ENCODE data around the gene USHBP1. TPM values are rescaled to one million over a fixed set of nuclear protein-coding genes. Genes with fewer than 3 reads are reported as not detected.

The USHBP1 gene
- total and polyA plus RNA-seq, 2 of the 13 experiments (the other 11 are each of a cell fraction or from before 2014, with no cell fraction given), result 0.15 to 1.5 TPM

DNA sequence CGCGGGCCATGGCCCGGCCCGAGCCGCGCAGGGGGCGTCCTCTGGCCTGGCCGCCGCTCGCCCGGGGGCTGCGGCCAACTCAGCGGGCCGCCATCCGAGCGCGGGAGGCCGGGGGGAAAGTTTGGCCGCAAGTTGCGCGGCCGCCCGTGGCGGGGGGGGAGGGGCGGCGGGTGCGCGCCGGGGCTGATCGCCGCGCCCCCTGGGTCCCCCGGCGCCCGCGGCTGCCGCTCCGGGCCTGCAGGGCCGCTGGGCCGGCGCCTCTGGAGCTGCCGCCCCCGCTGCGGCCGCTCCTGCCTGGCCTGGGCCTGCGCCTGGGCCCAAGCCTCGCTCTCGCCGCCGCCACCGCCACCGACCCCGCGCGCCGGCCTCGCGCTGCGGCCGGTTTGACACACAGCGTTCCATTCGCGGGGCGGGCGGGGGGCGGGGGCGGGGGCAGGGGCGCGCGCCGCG lies 19.0 kb downstream of the USHBP1 start, which contains the start of gene NR2F6:
NR2F6 (minus strand) TSS at position 385 of the 450 bp plus-strand sequence. CDS start 699 bp downstream, outside the sequence.
- FAIRE-seq (no peak), ATAC-seq (no peak), DNase-seq (ENCODE audit: low spot score) (no peak)
- peak within 1 kb of the TSS; percentile 99 for H3K4me2 ChIP-seq (ENCODE audit: low read depth, low read length)
- in situ Hi-C loops (cut with HindIII; ENCODE audit: extremely low pct_ligation_motif_present, low pct_unique_long_range_greater_than_20kb), result no loop called here
- H4K20me1 ChIP-seq (ENCODE audit: insufficient read depth, low read length), result peaks cover 19% of the 10 kb centered on the region; the same call in 1 of the 2 replicates
- no peaks in the 10 kb centered on the region for H3K27me3 ChIP-seq (ENCODE audit: control insufficient read depth in 1 of 2, insufficient read depth in 2 of 2, low read length in 2 of 2)
- BruUV-seq (replicated peaks), result no TSS peak
- ChIA-PET POLR2A (interaction anchor here (1.9 to 5.0 kb wide), 4 partner anchors 10 to 30 kb away, joined by 16 to 52 read pairs (median 20); partner anchors contain the start of genes BABAM1, OCEL1 and USE1), CTCF (ENCODE audit: low intra/inter-chr PET ratio, low total read pairs) (no interaction called here)
- no peak within 1 kb of the TSS for H2AFZ ChIP-seq (ENCODE audit: low read length)
- H3K9ac ChIP-seq (ENCODE audit: insufficient read depth, low read depth, low read length), result peak within 1 kb of the TSS; percentile 90
- H3K4me3 ChIP-seq (replicated peaks in 1 of 3; ENCODE audit: insufficient read depth in 1 of 3, low read depth in 2 of 3, low read length in 3 of 3), result peak within 1 kb of the TSS; percentile 87 to 92 (median 89)
- WGBS (ENCODE audit: low lambda C conversion rate), result no CpG with 5 or more reads among the region's 72 CpGs
- no peaks in the 10 kb centered on the region for H3K36me3 ChIP-seq (replicated peaks in 1 of 2; ENCODE audit: control insufficient read depth in 1 of 2, insufficient read depth in 2 of 2, low read length in 2 of 2)
- intact Hi-C loops (cut with micrococcal nuclease; ENCODE audit: unreplicated experiment), result no loop called here
- peaks cover 72% of the 10 kb centered on the region for H3K4me1 ChIP-seq (ENCODE audit: insufficient read depth, low read length)
- peaks cover 43% of the 10 kb centered on the region for H3K79me2 ChIP-seq (ENCODE audit: insufficient read depth, low read length)
- H3K9me3 ChIP-seq (ENCODE audit: low read length), result no peaks in the 10 kb centered on the region
- peak within 1 kb of the TSS; percentile 95 for H3K27ac ChIP-seq (ENCODE audit: extremely low read length, insufficient read depth, low read length)
- TF ChIP-seq HDAC6 (IDR thresholded peaks at IDR 0.05; ENCODE audit: low read depth, low read length) (no peak), SRSF1 (optimal IDR thresholded peaks at IDR 0.05; ENCODE audit: low read depth, low read length) (no peak), BORCS8-MEF2B (CRISPR knock-in tag; IDR thresholded peaks at IDR 0.05) (no peak), NFE2L1 (CRISPR knock-in tag; IDR thresholded peaks at IDR 0.05; ENCODE audit: borderline replicate concordance) (no peak), ZNF296 (CRISPR knock-in tag; conservative IDR thresholded peaks at IDR 0.05) (no peak), NONO (IDR thresholded peaks at IDR 0.05) (no peak), NONO (CRISPR knock-in tag; conservative IDR thresholded peaks at IDR 0.05) (no peak), ZNF839 (CRISPR knock-in tag; IDR thresholded peaks at IDR 0.05; ENCODE audit: borderline replicate concordance) (no peak), YY1 (IDR thresholded peaks at IDR 0.05; ENCODE audit: insufficient read depth, insufficient replicate concordance, low read depth, low read length) (peak; percentile 41), CCDC6 (CRISPR knock-in tag; IDR thresholded peaks at IDR 0.05) (0 out of 2 replicates have a peak, but pooled peaks have one; percentile 42), DNMT3B (CRISPR knock-in tag; conservative IDR thresholded peaks at IDR 0.05) (no peak), ZFY (CRISPR knock-in tag; IDR thresholded peaks at IDR 0.05) (peak; percentile 80), ZNF629 (CRISPR knock-in tag; conservative IDR thresholded peaks at IDR 0.05) (no peak), HOXA3 (CRISPR knock-in tag; IDR thresholded peaks at IDR 0.05) (no peak)
- TF ChIP-seq, protein P1, sequence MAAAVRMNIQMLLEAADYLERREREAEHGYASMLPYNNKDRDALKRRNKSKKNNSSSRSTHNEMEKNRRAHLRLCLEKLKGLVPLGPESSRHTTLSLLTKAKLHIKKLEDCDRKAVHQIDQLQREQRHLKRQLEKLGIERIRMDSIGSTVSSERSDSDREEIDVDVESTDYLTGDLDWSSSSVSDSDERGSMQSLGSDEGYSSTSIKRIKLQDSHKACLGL (CRISPR knock-in tag; IDR thresholded peaks at IDR 0.05), result no peak
- TF ChIP-seq, protein P2, sequence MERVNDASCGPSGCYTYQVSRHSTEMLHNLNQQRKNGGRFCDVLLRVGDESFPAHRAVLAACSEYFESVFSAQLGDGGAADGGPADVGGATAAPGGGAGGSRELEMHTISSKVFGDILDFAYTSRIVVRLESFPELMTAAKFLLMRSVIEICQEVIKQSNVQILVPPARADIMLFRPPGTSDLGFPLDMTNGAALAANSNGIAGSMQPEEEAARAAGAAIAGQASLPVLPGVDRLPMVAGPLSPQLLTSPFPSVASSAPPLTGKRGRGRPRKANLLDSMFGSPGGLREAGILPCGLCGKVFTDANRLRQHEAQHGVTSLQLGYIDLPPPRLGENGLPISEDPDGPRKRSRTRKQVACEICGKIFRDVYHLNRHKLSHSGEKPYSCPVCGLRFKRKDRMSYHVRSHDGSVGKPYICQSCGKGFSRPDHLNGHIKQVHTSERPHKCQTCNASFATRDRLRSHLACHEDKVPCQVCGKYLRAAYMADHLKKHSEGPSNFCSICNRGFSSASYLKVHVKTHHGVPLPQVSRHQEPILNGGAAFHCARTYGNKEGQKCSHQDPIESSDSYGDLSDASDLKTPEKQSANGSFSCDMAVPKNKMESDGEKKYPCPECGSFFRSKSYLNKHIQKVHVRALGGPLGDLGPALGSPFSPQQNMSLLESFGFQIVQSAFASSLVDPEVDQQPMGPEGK (CRISPR knock-in tag; IDR thresholded peaks at IDR 0.05), result 0 out of 2 replicates have a peak, but pooled peaks have one; percentile 6
- TF ChIP-seq, protein P3, sequence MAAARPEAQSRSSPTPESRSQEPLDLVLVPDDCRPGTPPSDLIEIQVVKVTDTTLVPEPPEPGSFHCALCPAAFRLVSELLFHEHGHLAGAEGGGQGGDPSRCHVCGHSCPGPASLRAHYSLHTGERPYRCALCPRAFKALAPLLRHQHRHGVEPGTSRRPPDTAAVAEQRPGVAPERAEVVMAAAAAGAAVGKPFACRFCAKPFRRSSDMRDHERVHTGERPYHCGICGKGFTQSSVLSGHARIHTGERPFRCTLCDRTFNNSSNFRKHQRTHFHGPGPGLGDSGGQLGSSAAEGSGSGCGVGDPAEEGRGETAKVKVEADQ (CRISPR knock-in tag; IDR thresholded peaks at IDR 0.05; ENCODE audit: borderline replicate concordance), result no peak
- TF ChIP-seq, protein P4, sequence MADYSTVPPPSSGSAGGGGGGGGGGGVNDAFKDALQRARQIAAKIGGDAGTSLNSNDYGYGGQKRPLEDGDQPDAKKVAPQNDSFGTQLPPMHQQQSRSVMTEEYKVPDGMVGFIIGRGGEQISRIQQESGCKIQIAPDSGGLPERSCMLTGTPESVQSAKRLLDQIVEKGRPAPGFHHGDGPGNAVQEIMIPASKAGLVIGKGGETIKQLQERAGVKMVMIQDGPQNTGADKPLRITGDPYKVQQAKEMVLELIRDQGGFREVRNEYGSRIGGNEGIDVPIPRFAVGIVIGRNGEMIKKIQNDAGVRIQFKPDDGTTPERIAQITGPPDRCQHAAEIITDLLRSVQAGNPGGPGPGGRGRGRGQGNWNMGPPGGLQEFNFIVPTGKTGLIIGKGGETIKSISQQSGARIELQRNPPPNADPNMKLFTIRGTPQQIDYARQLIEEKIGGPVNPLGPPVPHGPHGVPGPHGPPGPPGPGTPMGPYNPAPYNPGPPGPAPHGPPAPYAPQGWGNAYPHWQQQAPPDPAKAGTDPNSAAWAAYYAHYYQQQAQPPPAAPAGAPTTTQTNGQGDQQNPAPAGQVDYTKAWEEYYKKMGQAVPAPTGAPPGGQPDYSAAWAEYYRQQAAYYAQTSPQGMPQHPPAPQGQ (CRISPR knock-in tag; IDR thresholded peaks at IDR 0.05; ENCODE audit: borderline replicate concordance), result no peak

Measured in HepG2 (cell line).